GM18868 (cell line): Measurements from ENCODE around the gene UMODL1.

Experiments
- ATAC-seq: cut with Tn5 transposase; IDR thresholded peaks from one replicate; pipeline ENCODE4 v1.9.1; 2021; ENCODE audit warnings: mild to moderate bottlenecking, moderate library complexity; ENCODE audit not compliant: unreplicated experiment

UMODL1 gene

GRCh38 chr21:42125571-42126544 lies 54.7 kb downstream of the UMODL1 start:
- ATAC-seq, result no peak

GRCh38 chr21:42127164-42128150 lies 56.3 kb downstream of the UMODL1 start:
- ATAC-seq, result no peak

GRCh38 chr21:42129300-42130266 lies 58.5 kb downstream of the UMODL1 start:
- no peak for ATAC-seq

- no peak for ATAC-seq
Measured at GRCh38 chr21:42130441-42130840, 59.3 kb downstream of the UMODL1 start.

- no peak for ATAC-seq
Measured at GRCh38 chr21:42132183-42132582, 61.1 kb downstream of the UMODL1 start.

- no peak for ATAC-seq
Measured at GRCh38 chr21:42133131-42133530, 62.0 kb downstream of the UMODL1 start.

- no peak for ATAC-seq
Measured at GRCh38 chr21:42135386-42136052, 64.4 kb downstream of the UMODL1 start.

GRCh38 chr21:42137191-42137904 lies 66.2 kb downstream of the UMODL1 start:
- ATAC-seq, result no peak

GRCh38 chr21:42140196-42140934 lies 69.2 kb downstream of the UMODL1 start:
- no peak for ATAC-seq

GRCh38 chr21:42141643-42142042 lies 70.5 kb downstream of the UMODL1 start:
- ATAC-seq, result no peak

GRCh38 chr21:42142141-42142540 lies 71.0 kb downstream of the UMODL1 start:
- no peak for ATAC-seq

GRCh38 chr21:42142627-42143026 lies 71.5 kb downstream of the UMODL1 start:
- no peak for ATAC-seq

- ATAC-seq, result no peak
Measured at GRCh38 chr21:42143111-42143510, 72.0 kb downstream of the UMODL1 start.

- ATAC-seq, result no peak
Measured at GRCh38 chr21:42144221-42144620, 73.1 kb downstream of the UMODL1 start.

- ATAC-seq, result no peak
Measured at GRCh38 chr21:42144679-42145568, 73.8 kb downstream of the UMODL1 start.

GRCh38 chr21:42145569-42146272 lies 74.6 kb downstream of the UMODL1 start:
- no peak for ATAC-seq
